HG02642 (cell line): Measurements from ENCODE around the gene TRAF3IP1.

ENCODE experiments used
- ATAC-seq: cut with Tn5 transposase; IDR thresholded peaks from one replicate; pipeline ENCODE4 v1.9.1; 2021; ENCODE audit warnings: mild to moderate bottlenecking; ENCODE audit not compliant: unreplicated experiment, poor library complexity

Gene TRAF3IP1

GRCh38 chr2:238336793-238337444 is 16.6 kb downstream of the TRAF3IP1 start:
- ATAC-seq: no peak

GRCh38 chr2:238337846-238338245 is 17.5 kb downstream of the TRAF3IP1 start:
- ATAC-seq: no peak

DNA sequence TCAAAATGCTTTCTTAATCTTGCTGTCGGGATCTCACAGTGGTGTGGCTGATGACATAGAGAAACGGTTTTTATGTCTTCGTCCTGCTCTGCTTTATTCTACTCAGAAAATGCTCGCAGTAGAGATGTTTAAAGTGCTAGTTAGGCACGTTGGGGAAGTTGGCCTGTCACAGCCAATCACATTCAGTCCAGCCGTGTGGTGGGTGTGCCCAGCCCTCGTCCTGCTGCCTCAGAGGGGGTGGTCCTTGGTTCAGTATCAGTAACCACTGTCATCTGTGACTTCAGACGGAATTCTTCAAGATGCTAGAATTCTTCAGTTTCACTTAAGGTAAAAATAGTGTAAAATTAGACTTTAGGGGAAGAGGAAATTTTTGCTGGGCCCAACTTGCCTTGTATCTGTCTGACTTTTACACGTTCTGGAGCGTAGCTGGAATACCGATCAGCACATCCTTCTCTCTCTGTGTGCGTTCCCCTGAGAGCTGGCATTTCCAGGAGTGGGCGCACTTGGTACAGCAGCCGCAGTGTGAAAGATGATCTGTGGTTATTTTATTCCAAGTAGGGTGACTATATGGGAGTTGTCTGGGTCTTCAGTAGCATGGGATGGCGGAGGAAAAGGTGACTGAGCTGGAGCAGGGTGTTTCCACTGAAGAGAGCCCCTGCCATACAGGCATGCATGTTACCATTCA is 18.5 kb downstream of the TRAF3IP1 start:
- no peak for ATAC-seq

DNA sequence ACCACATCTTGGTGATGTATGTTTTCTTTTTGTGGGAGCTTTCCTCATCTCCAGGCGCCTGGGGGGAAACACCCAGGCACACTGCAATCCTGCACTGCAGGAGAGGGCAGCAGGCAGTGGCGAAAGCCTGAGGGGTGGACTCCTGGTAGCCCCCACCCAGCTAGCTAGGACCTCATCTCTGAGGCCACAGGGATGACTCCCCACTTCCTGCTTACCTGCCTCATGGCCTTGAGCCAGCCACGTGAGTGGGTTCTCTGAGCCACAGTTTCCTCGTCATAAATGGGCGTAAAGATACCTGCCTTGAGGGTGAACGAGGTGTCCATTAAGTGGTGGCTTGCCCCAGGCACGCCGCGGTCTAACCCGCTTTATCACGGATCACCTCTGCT is 19.1 kb downstream of the TRAF3IP1 start:
- no peak for ATAC-seq

- ATAC-seq: no peak
Observed at GRCh38 chr2:238339814-238340213, 19.5 kb downstream of the TRAF3IP1 start.

GRCh38 chr2:238341536-238341935 is 21.2 kb downstream of the TRAF3IP1 start:
- no peak for ATAC-seq

DNA sequence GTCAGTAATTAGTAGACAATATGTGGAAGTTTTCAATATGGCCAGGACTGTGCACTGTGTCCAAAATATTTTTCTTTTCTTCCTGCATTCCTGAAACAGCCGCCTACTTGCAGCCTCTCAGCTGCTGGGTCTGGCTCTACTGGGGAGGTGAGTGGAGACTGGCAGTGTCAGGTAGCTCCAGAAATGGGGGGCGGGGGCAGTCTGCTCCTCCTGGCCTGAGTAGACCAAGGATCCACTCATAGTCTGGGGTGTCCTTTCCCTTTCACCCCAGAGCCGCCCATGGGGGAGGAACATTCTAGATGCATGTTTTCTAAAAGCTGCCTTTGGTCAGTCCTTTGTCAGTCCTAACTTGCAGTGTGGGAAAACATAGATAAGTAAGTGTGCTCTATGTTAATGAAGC is 23.7 kb downstream of the TRAF3IP1 start:
- ATAC-seq: no peak

GRCh38 chr2:238344517-238344916 is 24.2 kb downstream of the TRAF3IP1 start:
- ATAC-seq: no peak

DNA sequence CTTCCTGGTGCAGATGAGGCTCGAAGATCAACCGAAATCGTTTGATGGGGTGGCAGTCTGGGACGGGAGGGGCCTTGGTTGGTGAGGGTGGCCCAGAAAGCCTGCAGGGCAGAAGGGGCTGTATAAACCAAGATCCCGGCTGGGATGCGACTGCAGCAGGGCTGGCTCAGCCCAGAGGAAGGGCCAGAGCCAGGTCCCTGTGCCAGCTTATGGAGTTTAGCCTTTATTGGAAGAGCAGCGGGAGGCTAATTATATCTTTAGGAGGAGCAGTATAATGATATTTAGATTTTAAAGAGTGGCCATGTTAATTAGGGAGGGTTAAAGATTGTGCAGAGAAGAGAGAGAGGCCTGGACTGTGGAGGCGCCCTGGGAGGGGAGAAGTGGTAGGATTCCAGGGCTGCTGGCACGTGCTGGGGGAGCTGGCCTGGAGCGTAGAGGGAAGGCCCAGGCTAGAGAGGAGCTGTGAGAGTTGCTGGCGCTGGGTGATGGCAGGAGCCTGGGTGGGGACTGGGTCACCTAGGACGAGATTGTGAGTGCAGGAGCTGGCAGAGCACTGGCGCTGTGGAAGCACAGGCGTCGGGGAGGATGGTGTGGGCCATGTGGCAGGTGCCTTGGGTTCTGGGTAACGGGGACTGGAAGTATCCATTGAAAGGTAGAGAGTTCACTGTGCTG is 25.1 kb downstream of the TRAF3IP1 start:
- ATAC-seq: no peak

GRCh38 chr2:238346544-238346943 is 26.2 kb downstream of the TRAF3IP1 start:
- ATAC-seq: no peak

DNA sequence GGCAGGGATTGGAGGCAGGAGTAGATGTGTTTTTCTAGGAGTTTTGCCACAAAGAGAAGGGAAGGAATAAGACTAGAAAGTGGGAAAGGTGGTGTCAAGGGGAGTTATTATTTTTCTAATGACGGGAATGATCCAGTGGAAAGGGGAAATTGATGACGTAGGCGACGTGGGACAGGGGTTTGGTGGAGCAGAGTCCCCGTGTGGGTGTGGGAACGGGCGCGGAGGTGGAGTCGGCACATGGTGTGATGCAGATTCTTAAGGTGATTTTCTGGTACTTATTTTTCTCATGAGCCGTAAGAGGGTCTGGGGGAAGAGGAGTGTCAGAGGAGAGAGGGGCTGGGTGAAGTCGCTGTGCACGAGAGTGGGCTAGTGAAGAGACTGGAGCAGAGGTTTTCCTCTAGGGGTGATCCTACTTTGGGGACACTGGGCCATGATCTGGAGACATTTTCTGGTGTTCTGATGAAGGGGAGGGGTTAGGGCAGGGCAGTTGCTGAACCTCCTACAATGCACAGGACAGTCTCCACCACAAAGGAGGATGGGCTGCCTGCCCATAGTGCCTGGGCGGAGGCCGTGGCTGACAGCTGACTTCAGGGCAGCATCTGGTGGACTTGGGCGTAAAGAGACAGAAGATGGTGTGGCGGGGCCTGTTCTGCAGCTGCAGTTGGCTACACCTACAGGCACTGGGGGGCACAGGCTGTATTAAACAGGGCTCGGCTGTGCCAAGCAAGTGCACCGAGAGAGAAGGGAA is 30.0 kb downstream of the TRAF3IP1 start:
- ATAC-seq: no peak

DNA sequence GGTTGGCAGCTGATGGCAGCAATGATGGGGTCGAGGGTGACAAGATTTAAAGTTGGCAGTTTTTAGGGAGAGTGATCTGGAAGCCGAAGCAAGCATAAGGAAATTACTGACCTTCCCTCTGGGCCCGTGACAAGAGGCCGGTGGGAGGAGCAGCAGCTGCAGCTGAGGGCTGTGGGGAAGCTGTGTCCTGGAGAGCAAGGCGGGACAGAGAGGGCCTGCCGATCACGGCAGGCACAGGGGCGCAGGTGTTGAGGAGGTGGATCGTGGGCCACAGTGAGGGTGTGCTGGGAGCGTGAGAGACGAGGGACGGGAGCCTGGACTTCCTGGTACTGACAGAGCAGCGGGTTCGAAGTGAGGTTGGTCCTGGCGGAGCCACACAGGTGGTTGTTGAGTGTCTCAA is 31.0 kb downstream of the TRAF3IP1 start:
- ATAC-seq: no peak

GRCh38 chr2:238352361-238352760 is 32.0 kb downstream of the TRAF3IP1 start:
- no peak for ATAC-seq

DNA sequence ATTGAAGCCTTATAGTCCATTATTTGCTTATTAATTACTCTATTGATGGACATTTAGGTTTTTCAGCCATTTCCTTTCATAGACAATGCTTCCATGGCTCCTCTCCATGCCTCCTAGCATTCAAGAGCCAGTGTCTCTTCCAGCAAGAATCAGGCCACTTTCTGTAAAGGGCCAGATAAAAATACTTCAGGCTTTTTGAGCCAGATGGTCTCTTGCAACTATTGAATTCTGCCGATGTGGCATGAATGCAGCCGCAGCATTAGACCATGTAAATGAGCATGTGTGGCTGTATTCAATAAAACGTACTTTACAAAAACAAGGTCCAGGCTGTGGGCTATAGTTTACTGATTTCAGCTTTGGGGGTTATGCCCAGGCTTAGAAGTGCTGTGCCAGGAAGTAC is 38.5 kb downstream of the TRAF3IP1 start:
- ATAC-seq: no peak

GRCh38 chr2:238359403-238359802 is 39.1 kb downstream of the TRAF3IP1 start:
- no peak for ATAC-seq

- no peak for ATAC-seq
Observed at GRCh38 chr2:238361877-238362276, 41.6 kb downstream of the TRAF3IP1 start.

DNA sequence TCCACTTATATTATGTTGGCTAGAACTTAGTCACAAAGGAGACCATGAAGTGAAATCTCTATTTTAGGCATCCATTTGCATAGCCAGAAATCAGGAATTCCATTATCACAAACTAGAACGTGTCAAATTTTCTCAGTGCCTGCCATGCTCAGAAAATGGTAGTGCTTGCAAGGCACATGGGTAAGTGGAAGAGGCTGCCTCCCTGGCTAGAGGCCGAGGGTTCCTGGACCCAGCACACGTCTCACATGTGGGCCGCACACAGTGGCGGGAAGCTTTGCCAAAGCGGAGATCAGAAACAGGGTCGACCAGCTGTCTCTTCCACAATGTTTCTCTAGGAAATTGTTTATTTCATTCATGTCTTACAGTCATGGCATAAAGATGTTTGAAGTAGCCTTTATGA is 42.3 kb downstream of the TRAF3IP1 start:
- ATAC-seq: no peak

GRCh38 chr2:238369591-238370040 is 49.3 kb downstream of the TRAF3IP1 start:
- no peak for ATAC-seq

DNA sequence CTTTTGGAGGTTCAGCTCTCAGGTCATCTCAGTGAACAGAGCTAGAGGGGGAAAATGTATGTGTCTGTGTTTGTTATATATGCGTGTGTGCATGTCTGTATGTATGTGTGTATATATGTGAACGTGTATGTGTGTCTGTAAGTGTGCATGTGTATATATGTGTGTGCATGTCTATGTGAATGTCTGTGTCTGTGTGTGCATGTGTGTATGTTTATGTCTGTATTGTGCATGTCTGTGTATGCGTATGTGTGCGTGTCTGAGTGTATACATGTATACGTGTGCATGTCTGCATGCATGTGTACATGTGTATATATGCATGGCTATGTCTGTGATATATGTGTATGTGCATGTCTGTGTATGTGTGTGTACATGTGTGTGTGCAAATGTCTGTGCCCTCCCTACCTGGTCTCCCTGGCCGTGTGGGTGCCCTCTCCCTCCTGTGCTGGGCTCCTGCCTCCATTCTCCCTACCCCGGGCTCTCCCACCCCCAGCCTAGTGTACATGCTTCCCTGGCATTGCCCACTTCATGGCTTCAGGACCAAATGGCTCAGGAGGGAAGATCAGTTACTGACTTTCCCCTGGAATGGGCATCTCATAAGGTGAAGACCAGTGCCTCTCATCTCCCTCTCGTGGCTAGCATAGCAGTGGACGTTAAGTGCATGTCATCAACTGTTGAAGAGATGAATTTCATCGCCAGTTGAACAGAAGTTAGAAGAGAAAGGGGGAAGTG is 49.9 kb downstream of the TRAF3IP1 start:
- no peak for ATAC-seq

DNA sequence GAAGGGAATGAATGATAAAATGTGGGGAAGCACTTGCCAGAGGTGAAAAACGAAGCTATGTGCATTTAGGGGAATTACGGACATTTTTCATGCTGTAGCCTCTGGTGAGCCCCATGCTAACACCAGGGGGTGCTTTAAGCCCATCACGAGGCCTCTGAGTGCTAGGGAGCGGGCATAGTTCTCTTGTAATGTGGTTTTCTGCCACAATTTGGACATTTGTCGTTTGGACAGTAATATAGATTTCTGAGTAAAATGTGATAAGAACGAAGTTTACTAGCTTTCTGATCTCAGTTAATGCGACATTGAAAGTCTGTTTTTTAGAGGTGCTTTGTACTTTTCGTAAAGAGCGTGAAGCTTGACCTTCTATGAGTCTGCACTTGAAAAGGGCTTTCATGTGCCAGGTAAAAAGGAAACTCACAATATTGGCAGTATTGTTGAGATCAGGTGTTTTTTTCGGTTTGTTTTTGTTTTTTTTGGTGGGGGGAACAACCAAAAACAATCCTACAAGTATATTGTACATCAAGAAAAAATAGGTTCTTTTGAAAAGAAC is 50.6 kb downstream of the TRAF3IP1 start:
- ATAC-seq: no peak
